ENCODE measurements around the gene CCL11. TPM values are rescaled to one million over a fixed set of nuclear protein-coding genes. Genes with fewer than 3 reads are reported as not detected.

The CCL11 gene
- total RNA-seq, 3 donors from 2014 or later: 0.29 TPM; not detected in 2

DNA sequence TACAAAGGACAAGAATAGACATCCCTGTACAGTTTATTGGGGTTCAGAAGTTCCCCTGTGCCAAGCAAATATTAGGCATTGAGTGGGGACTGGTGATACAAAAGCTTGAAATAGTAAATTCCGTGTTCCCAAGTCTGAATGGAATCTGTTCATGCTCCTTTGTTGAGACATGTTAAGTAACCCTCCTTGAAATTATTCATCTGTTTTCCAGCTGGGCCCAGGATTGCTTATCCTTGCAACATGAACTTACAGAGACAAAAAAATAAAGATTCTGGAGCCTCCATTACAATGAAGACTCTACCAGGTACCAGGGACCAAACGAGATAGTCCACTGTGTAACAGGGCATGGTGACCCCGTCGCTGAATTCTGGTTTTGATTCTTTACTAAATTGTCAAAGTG lies 27.6 kb downstream of the CCL11 start:
- DNase-seq (ENCODE audit: low spot score in 2 of 2): no peak
- peak overlapping the region; percentile 38 to 51 for H3K27ac ChIP-seq
- H3K9me3 ChIP-seq: no peaks in the 10 kb centered on the region
- no peaks in the 10 kb centered on the region for H3K27me3 ChIP-seq
- intact Hi-C loops (cut with DNase I; ENCODE audit: low total_unique reads): no loop called here
- H3K4me1 ChIP-seq: peaks cover 0 to 6% of the 10 kb centered on the region in 2 donors
- H3K36me3 ChIP-seq: no peaks in the 10 kb centered on the region
- TF ChIP-seq POLR2A (IDR thresholded peaks at IDR 0.05): no peak
- no peak for TF ChIP-seq POLR2AphosphoS5 (IDR thresholded peaks at IDR 0.05)
- TF ChIP-seq, protein P1, sequence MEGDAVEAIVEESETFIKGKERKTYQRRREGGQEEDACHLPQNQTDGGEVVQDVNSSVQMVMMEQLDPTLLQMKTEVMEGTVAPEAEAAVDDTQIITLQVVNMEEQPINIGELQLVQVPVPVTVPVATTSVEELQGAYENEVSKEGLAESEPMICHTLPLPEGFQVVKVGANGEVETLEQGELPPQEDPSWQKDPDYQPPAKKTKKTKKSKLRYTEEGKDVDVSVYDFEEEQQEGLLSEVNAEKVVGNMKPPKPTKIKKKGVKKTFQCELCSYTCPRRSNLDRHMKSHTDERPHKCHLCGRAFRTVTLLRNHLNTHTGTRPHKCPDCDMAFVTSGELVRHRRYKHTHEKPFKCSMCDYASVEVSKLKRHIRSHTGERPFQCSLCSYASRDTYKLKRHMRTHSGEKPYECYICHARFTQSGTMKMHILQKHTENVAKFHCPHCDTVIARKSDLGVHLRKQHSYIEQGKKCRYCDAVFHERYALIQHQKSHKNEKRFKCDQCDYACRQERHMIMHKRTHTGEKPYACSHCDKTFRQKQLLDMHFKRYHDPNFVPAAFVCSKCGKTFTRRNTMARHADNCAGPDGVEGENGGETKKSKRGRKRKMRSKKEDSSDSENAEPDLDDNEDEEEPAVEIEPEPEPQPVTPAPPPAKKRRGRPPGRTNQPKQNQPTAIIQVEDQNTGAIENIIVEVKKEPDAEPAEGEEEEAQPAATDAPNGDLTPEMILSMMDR (IDR thresholded peaks at IDR 0.05): no peak
- no peak overlapping the region for H3K4me3 ChIP-seq

DNA sequence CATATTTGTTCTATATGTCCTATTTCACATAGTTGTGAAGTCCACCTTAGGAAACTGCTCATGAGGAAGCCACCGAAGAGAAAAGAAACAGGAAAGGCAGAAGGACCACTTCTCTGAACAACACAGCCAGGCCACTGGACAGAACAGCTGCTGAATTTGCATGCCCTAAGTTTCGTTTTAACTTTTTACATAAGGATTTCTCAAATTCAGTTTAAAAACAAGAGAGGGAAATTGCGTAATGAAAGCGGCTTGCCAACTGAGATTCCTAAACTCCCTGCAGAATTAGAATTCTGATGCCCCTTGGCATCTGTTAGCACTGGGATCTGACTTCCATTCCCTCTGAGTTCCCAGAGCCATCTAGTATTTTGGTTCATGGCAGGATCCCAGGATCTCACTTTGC lies 28.7 kb downstream of the CCL11 start:
- Histone ChIP-seq H3K4me1 (peaks cover 0 to 6% of the 10 kb centered on the region in 2 donors), H3K36me3 (no peaks in the 10 kb centered on the region), H3K9me3 (no peaks in the 10 kb centered on the region), H3K4me3 (no peak overlapping the region), H3K27ac (peak overlapping the region; percentile 27 to 50), H3K27me3 (no peaks in the 10 kb centered on the region)
- peak in 2 of 3 donors; percentile 18 to 81 for TF ChIP-seq POLR2AphosphoS5 (IDR thresholded peaks at IDR 0.05)
- TF ChIP-seq POLR2A (IDR thresholded peaks at IDR 0.05): no peak
- intact Hi-C loops (cut with DNase I; ENCODE audit: low total_unique reads): no loop called here
- no peak for DNase-seq (ENCODE audit: low spot score in 2 of 2)

DNA sequence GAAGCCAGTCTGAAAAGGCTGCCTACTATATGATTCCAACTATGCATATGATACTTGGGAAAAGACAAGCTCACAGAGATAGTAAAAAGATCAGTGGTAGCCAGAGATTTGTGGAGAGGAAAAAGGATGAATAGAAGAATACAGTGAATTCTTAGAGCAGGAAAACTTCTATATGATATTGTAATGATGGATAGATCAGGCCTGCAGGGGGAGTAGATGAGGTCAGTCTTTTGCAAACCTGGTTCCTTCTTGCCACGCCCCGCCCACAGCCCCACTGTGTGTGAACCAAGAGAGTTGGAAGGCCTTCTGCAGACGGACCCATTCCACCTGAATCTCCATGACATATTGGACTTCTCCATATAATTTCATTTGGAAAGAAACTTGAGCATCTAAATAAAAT lies 32.9 kb downstream of the CCL11 start:
- DNase-seq (ENCODE audit: low spot score in 2 of 2): no peak
- Histone ChIP-seq H3K4me1 (peaks cover 0 to 6% of the 10 kb centered on the region in 2 donors), H3K4me3 (no peak overlapping the region), H3K36me3 (no peaks in the 10 kb centered on the region), H3K9me3 (no peaks in the 10 kb centered on the region), H3K27me3 (no peaks in the 10 kb centered on the region), H3K27ac (peak overlapping the region in 1 of 2 donors; percentile 61)
- no peak for TF ChIP-seq POLR2AphosphoS5 (IDR thresholded peaks at IDR 0.05)
- TF ChIP-seq POLR2A (IDR thresholded peaks at IDR 0.05): no peak
- TF ChIP-seq, protein P1 (IDR thresholded peaks at IDR 0.05): no peak
- intact Hi-C loops (cut with DNase I; ENCODE audit: low total_unique reads): no loop called here

DNA sequence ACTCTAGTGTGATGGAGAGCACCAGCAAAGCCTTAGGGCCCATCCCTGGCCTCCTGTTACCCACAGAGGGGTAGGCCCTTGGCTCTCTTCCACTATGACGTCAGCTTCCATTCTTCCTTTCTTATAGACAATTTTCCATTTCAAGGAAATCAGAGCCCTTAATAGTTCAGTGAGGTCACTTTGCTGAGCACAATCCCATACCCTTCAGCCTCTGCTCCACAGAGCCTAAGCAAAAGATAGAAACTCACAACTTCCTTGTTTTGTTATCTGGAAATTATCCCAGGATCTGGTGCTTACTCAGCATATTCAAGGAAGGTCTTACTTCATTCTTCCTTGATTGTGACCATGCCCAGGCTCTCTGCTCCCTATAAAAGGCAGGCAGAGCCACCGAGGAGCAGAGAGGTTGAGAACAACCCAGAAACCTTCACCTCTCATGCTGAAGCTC lies 33.5 kb downstream of the CCL11 start, which contains the start of gene CCL8:
TSS of gene CCL8 (plus strand) at position 397 of the 445 bp plus-strand sequence. CDS start 67 bp downstream, outside the sequence.
- H3K36me3 ChIP-seq: no peaks in the 10 kb centered on the region
- TF ChIP-seq POLR2A (IDR thresholded peaks at IDR 0.05): no peak
- TF ChIP-seq, protein P1 (IDR thresholded peaks at IDR 0.05): no peak
- no peak for TF ChIP-seq POLR2AphosphoS5 (IDR thresholded peaks at IDR 0.05)
- intact Hi-C loops (cut with DNase I; ENCODE audit: low total_unique reads): no loop called here
- DNase-seq (ENCODE audit: low spot score in 2 of 2): no peak
- H3K9me3 ChIP-seq: peaks cover 0 to 2% of the 10 kb centered on the region in 2 donors
- no peak within 1 kb of the TSS for H3K4me3 ChIP-seq
- peak within 1 kb of the TSS; percentile 22 to 61 for H3K27ac ChIP-seq
- peaks cover 0 to under 1% of the 10 kb centered on the region in 2 donors for H3K4me1 ChIP-seq
- H3K27me3 ChIP-seq: no peaks in the 10 kb centered on the region

DNA sequence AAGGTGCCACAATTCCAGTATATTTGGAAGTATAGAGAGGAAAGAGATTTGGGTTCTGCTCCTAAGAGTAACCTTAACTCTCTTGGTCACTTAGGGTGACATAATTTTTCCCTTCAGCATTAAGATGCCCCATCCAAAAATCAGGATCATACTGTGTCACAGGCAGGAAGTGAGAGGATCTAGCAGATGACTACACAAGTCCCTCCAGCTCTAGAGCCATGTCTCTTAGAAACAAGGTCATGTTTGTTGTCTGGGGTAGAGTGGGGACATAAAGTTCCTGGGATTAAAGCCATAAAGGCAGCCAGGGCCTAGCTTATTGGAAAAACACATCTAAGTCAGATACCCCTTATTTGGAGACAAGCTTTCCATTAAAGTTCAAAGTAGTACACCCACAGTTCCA lies 36.4 kb downstream of the CCL11 start:
- H3K4me3 ChIP-seq: no peak overlapping the region
- DNase-seq (ENCODE audit: low spot score in 2 of 2): no peak
- no peaks in the 10 kb centered on the region for H3K4me1 ChIP-seq
- peak overlapping the region in 1 of 2 donors; percentile 23 for H3K27ac ChIP-seq
- H3K36me3 ChIP-seq: no peaks in the 10 kb centered on the region
- TF ChIP-seq, protein P1 (IDR thresholded peaks at IDR 0.05): no peak
- TF ChIP-seq POLR2AphosphoS5 (IDR thresholded peaks at IDR 0.05): no peak
- no peak for TF ChIP-seq POLR2A (IDR thresholded peaks at IDR 0.05)
- no peaks in the 10 kb centered on the region for H3K27me3 ChIP-seq
- intact Hi-C loops (cut with DNase I; ENCODE audit: low total_unique reads): no loop called here
- H3K9me3 ChIP-seq: peaks cover 0 to 8% of the 10 kb centered on the region in 2 donors

All from breast epithelium (tissue), 4 donors.